Measurements from ENCODE around the gene TSC22D2. TPM values are rescaled to one million over a fixed set of nuclear protein-coding genes. Genes with fewer than 3 reads are reported as not detected.

Gene TSC22D2
- total and polyA plus RNA-seq, 2 of the 8 experiments (the other 6 are each of a cell fraction or from before 2014, with no cell fraction given): 3.4 to 27.6 TPM

DNA sequence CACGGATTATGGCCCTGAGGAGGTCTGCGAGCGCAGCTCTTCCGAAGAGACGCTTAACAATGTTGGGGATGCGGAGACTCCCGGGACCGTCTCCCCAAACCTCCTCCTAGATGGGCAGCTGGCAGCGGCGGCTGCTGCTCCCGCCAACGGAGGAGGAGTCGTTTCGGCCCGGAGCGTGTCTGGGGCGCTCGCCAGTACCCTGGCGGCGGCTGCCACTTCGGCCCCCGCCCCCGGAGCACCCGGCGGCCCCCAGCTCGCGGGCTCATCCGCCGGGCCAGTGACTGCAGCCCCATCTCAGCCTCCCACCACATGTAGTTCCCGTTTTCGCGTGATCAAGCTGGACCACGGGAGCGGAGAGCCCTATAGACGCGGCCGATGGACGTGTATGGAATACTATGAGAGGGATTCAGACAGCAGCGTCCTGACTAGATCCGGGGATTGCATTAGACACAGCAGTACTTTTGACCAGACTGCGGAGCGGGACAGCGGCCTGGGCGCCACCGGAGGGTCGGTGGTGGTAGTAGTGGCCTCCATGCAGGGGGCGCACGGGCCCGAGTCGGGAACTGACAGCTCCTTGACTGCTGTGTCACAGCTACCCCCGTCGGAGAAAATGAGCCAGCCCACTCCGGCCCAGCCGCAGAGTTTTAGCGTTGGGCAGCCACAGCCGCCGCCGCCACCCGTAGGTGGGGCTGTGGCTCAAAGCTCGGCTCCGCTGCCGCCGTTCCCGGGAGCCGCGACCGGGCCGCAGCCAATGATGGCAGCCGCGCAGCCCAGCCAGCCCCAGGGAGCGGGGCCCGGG, 1.6 kb downstream of the TSC22D2 start (continued):
- TF ChIP-seq, protein P1, sequence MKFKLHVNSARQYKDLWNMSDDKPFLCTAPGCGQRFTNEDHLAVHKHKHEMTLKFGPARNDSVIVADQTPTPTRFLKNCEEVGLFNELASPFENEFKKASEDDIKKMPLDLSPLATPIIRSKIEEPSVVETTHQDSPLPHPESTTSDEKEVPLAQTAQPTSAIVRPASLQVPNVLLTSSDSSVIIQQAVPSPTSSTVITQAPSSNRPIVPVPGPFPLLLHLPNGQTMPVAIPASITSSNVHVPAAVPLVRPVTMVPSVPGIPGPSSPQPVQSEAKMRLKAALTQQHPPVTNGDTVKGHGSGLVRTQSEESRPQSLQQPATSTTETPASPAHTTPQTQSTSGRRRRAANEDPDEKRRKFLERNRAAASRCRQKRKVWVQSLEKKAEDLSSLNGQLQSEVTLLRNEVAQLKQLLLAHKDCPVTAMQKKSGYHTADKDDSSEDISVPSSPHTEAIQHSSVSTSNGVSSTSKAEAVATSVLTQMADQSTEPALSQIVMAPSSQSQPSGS (IDR thresholded peaks at IDR 0.05; ENCODE audit: low read length): no peak

All from H1 (cell line).